H9 (cell line): ENCODE measurements around the gene BRD3OS. TPM values are rescaled to one million over a fixed set of nuclear protein-coding genes. Genes with fewer than 3 reads are reported as not detected.
A peak's percentile ranks its signal among the peaks of the same experiment; 100 is the strongest.

Experiments used
- DNase-seq: peaks from one replicate; pipeline ENCODE4 v3.0.0-alpha.2; 2017
- H2AFZ ChIP-seq: one replicate; pipeline ENCODE4 v1.6.1; 2013; ENCODE audit warnings: mild to moderate bottlenecking, low read length, control low read depth, moderate library complexity
- H2AK5ac ChIP-seq: 2 replicates; pipeline ENCODE4 v1.6.1; 2013; ENCODE audit warnings: low read length, control low read depth, mixed read lengths; ENCODE audit not compliant: insufficient read length
- H2BK120ac ChIP-seq: one replicate; pipeline ENCODE4 v1.6.1; 2013; ENCODE audit warnings: low read depth, mild to moderate bottlenecking, low read length, control low read depth, inconsistent platforms; ENCODE audit not compliant: poor library complexity, severe bottlenecking
- H2BK12ac ChIP-seq: 2 replicates; pipeline ENCODE4 v1.6.1; 2013; ENCODE audit warnings: low read length, control low read depth, mixed read lengths, low read depth; ENCODE audit not compliant: insufficient read length
- H2BK15ac ChIP-seq: 2 replicates; pipeline ENCODE4 v1.6.1; 2013; ENCODE audit warnings: low read depth, low read length, control low read depth
- H2BK20ac ChIP-seq: one replicate; pipeline ENCODE4 v1.6.1; 2013; ENCODE audit warnings: low read depth, mild to moderate bottlenecking, low read length, control low read depth, inconsistent platforms; ENCODE audit not compliant: poor library complexity, severe bottlenecking
- H2BK5ac ChIP-seq: 2 replicates; pipeline ENCODE4 v1.6.1; 2013; ENCODE audit warnings: low read length, control low read depth, mixed read lengths; ENCODE audit not compliant: insufficient read length
- H3K14ac ChIP-seq: 2 replicates; pipeline ENCODE4 v1.6.1; 2013; ENCODE audit warnings: low read length, control low read depth; ENCODE audit not compliant: insufficient read depth
- H3K18ac ChIP-seq: 2 replicates; pipeline ENCODE4 v1.6.1; 2013; ENCODE audit warnings: low read depth, mild to moderate bottlenecking, mixed read lengths, low read length, control low read depth; ENCODE audit not compliant: insufficient read length
- H3K23ac ChIP-seq: 2 replicates; pipeline ENCODE4 v1.6.1; 2013; ENCODE audit warnings: low read length, control low read depth, mixed read lengths, low read depth; ENCODE audit not compliant: insufficient read length
- H3K23me2 ChIP-seq: 2 replicates; pipeline ENCODE4 v1.6.1; 2013; ENCODE audit warnings: low read depth, mild to moderate bottlenecking, mixed read lengths, low read length, control low read depth; ENCODE audit not compliant: insufficient read length, poor library complexity, severe bottlenecking
- H3K27ac ChIP-seq: 2 replicates; pipeline ENCODE4 v1.5.1; 2013; ENCODE audit warnings: low read length, control low read depth, mixed read lengths, low read depth; ENCODE audit not compliant: insufficient read length
- H3K27me3 ChIP-seq: 2 replicates; pipeline ENCODE4 v1.6.1; 2013; ENCODE audit warnings: low read length, control low read depth, inconsistent platforms; ENCODE audit not compliant: insufficient read depth
- H3K4ac ChIP-seq: 2 replicates; pipeline ENCODE4 v1.6.1; 2013; ENCODE audit warnings: low read depth, mild to moderate bottlenecking, control low read depth, inconsistent platforms, low read length, moderate library complexity
- H3K4me1 ChIP-seq: 2 replicates; pipeline ENCODE4 v1.6.1; 2013; ENCODE audit warnings: low read length, control low read depth, inconsistent platforms; ENCODE audit not compliant: insufficient read depth
- H3K4me2 ChIP-seq: 2 replicates; pipeline ENCODE4 v1.6.1; 2013; ENCODE audit warnings: low read length, control low read depth, mixed read lengths; ENCODE audit not compliant: insufficient read length, insufficient read depth
- H3K56ac ChIP-seq: 2 replicates; pipeline ENCODE4 v1.6.1; 2013; ENCODE audit warnings: low read depth, mild to moderate bottlenecking, mixed read lengths, low read length, control low read depth; ENCODE audit not compliant: insufficient read length
- H3K79me1 ChIP-seq: 2 replicates; pipeline ENCODE4 v1.6.1; 2013; ENCODE audit warnings: low read depth, mild to moderate bottlenecking, moderate library complexity, low read length, control low read depth, inconsistent platforms; ENCODE audit not compliant: insufficient read depth, poor library complexity, severe bottlenecking
- H3K79me2 ChIP-seq: 2 replicates; pipeline ENCODE4 v1.6.1; 2013; ENCODE audit warnings: low read length, control low read depth, inconsistent platforms; ENCODE audit not compliant: insufficient read depth
- H3K9ac ChIP-seq: 2 replicates; pipeline ENCODE4 v1.6.1; 2013; ENCODE audit warnings: low read length, control low read depth, mixed read lengths; ENCODE audit not compliant: insufficient read length; ENCODE audit errors: extremely low read depth
- H3K9me3 ChIP-seq: one replicate; pipeline ENCODE4 v1.6.1; 2013; ENCODE audit warnings: low read depth, low read length, inconsistent platforms; ENCODE audit not compliant: control insufficient read depth
- H3T11ph ChIP-seq: one replicate; pipeline ENCODE4 v1.6.1; 2013; ENCODE audit warnings: mild to moderate bottlenecking, low read length, control low read depth, inconsistent platforms
- H4K20me1 ChIP-seq: one replicate; pipeline ENCODE4 v1.6.1; 2013; ENCODE audit not compliant: control insufficient read depth, insufficient read length, insufficient read depth
- H4K5ac ChIP-seq: 2 replicates; pipeline ENCODE4 v1.6.1; 2013; ENCODE audit warnings: low read depth, mild to moderate bottlenecking, mixed read lengths, low read length, control low read depth; ENCODE audit not compliant: insufficient read length
- H4K8ac ChIP-seq: replicated peaks from 2 replicates; pipeline ENCODE4 v1.6.1; 2013; ENCODE audit warnings: low read length, control low read depth, mixed read lengths, low read depth; ENCODE audit not compliant: insufficient read length
- H4K91ac ChIP-seq: 2 replicates; pipeline ENCODE4 v1.6.1; 2013; ENCODE audit warnings: low read depth, mild to moderate bottlenecking, moderate library complexity, mixed read lengths, low read length, control low read depth; ENCODE audit not compliant: insufficient read length
- H3K27ac Mint-ChIP-seq, 3 experiments: 2 replicates in 2 of 3; 3 replicates in 1 of 3; pipeline ENCODE4 v1.8.0; 2020 to 2021; ENCODE audit warnings: mixed read lengths in 3 of 3, mild to moderate bottlenecking in 1 of 3, moderate library complexity in 1 of 3
- H3K27me3 Mint-ChIP-seq: 2 replicates; pipeline ENCODE4 v1.8.0; 2021; ENCODE audit warnings: low read depth, mild to moderate bottlenecking, moderate library complexity, mixed read lengths
- H3K36me3 Mint-ChIP-seq, 3 experiments: 2 replicates in 2 of 3; 3 replicates in 1 of 3; pipeline ENCODE4 v1.8.0; 2020 to 2021; ENCODE audit warnings: low read depth in 3 of 3, mixed read lengths in 3 of 3; ENCODE audit not compliant: insufficient read depth in 1 of 3
- H3K4me1 Mint-ChIP-seq, 2 experiments: 2 replicates each; pipeline ENCODE4 v1.8.0; 2020; ENCODE audit warnings: mixed read lengths in 2 of 2
- H3K4me3 Mint-ChIP-seq, 2 experiments: 2 replicates in 1 of 2; 3 replicates in 1 of 2; pipeline ENCODE4 v1.8.0; 2020 to 2021; ENCODE audit warnings: mild to moderate bottlenecking in 2 of 2, mixed read lengths in 2 of 2, moderate library complexity in 1 of 2
- H3K9me3 Mint-ChIP-seq, 2 experiments: 2 replicates in 1 of 2; 3 replicates in 1 of 2; pipeline ENCODE4 v1.8.0; 2020; ENCODE audit warnings: mild to moderate bottlenecking in 2 of 2, mixed read lengths in 2 of 2, moderate library complexity in 1 of 2
- CTCF ChIP-seq: fragments of 200-600 bp; sonication (generic); conservative IDR thresholded peaks from 3 replicates; pipeline ENCODE4 v1.8.0; 2021; ENCODE audit warnings: antibody characterized with exemption, mild to moderate bottlenecking
- WGBS: extraction: QIAGEN DNeasy Blood & Tissue Kit; methylation state at CpG from one replicate; pipeline ENCODE4 v1.1.7; 2013; ENCODE audit warnings: missing lambda C conversion rate, low lambda C conversion rate, mixed read lengths; ENCODE audit not compliant: insufficient read length; ENCODE audit errors: extremely low coverage; 5-methylcytosine and 5-hydroxymethylcytosine counted together
- total RNA-seq: library from RNA; stranded (reverse); gene quantifications from 2 replicates; pipeline ENCODE4 v1.2.1, GENCODE V29; 2021

BRD3OS gene
- total RNA-seq, 1 experiment from 2014 or later = 16.4 TPM

- Histone ChIP-seq H3T11ph (no peak overlapping the region), H3K79me2 (peaks cover 24% of the 10 kb centered on the region; the same call in 1 of the 2 replicates), H4K91ac (no peak overlapping the region), H2BK5ac (no peak overlapping the region), H2AK5ac (no peak overlapping the region), H3K4me1 (no peaks in the 10 kb centered on the region), H3K23ac (no peak overlapping the region), H2BK20ac (no peak overlapping the region), H3K18ac (no peak overlapping the region), H3K4me2 (no peak overlapping the region), H3K27ac (no peak overlapping the region), H2BK120ac (no peak overlapping the region), H2BK15ac (no peak overlapping the region), H3K4ac (no peak overlapping the region), H2AFZ (no peak overlapping the region), H3K56ac (no peak overlapping the region), H3K23me2 (no peaks in the 10 kb centered on the region), H2BK12ac (no peak overlapping the region), H3K9me3 (no peaks in the 10 kb centered on the region), H3K9ac (no peak overlapping the region), H3K79me1 (no peaks in the 10 kb centered on the region), H3K14ac (no peak overlapping the region), H3K27me3 (no peaks in the 10 kb centered on the region), H4K8ac (no peak overlapping the region), H4K5ac (no peak overlapping the region), H4K20me1 (no peaks in the 10 kb centered on the region)
- no peaks in the 10 kb centered on the region for H3K27me3 Mint-ChIP-seq
- H3K27ac Mint-ChIP-seq = peak overlapping the region in 1 of 3 experiments; percentile 18; a peak in 1 of 7 replicates
- peaks cover 15 to 49% (median 47%) of the 10 kb centered on the region in 3 experiments; a peak in 6 of 7 replicates for H3K36me3 Mint-ChIP-seq
- no peak overlapping the region for H3K4me3 Mint-ChIP-seq
- H3K4me1 Mint-ChIP-seq = peaks cover 4 to 12% of the 10 kb centered on the region in 2 experiments
- no CpG with 5 or more reads among the region's 16 CpGs for WGBS
- no peaks in the 10 kb centered on the region for H3K9me3 Mint-ChIP-seq
- TF ChIP-seq CTCF = no peak
- no peak for DNase-seq
Observed at GRCh38 chr9:134052941-134053340, 27.7 kb downstream of the BRD3OS start.
